WTC11 (cell line): ENCODE results near the gene NTRK2. TPM values are rescaled to one million over a fixed set of nuclear protein-coding genes. Genes with fewer than 3 reads are reported as not detected.
A peak's percentile ranks its signal among the peaks of the same experiment; 100 is the strongest.

Experiments
- ATAC-seq: fragments of 200-7000 bp; cut with Tn5 transposase; 2 replicates; pipeline ENCODE4 v1.10.0; 2021; ENCODE audit warnings: mild to moderate bottlenecking, moderate library complexity
- CTCF ChIA-PET: fragments of 300-600 bp; sonication (Branson Sonifier 250); formaldehyde crosslinking; loops from one replicate; lab custom pipeline; 2021; ENCODE audit warnings: antibody characterized with exemption; lab: Charles Lee
- POLR2A ChIA-PET: fragments of 350-600 bp; sonication (Branson Sonifier 250); formaldehyde crosslinking; loops from one replicate; lab custom pipeline; 2021; ENCODE audit warnings: antibody characterized with exemption; lab: Charles Lee
- DNase-seq: peaks from one replicate; pipeline ENCODE4 v3.0.0; 2021; ENCODE audit warnings: low spot score
- H3K27ac Mint-ChIP-seq: 2 replicates; pipeline ENCODE4 v1.8.0; 2021; ENCODE audit warnings: mixed read lengths
- H3K27me3 Mint-ChIP-seq: 2 replicates; pipeline ENCODE4 v1.8.0; 2021; ENCODE audit warnings: low read depth, mild to moderate bottlenecking, moderate library complexity, mixed read lengths
- H3K36me3 Mint-ChIP-seq: 2 replicates; pipeline ENCODE4 v1.8.0; 2021; ENCODE audit warnings: mixed read lengths
- H3K4me1 Mint-ChIP-seq: 2 replicates; pipeline ENCODE4 v1.8.0; 2022; ENCODE audit warnings: mixed read lengths
- H3K4me3 Mint-ChIP-seq: 2 replicates; pipeline ENCODE4 v1.8.0; 2021; ENCODE audit warnings: mild to moderate bottlenecking, moderate library complexity, mixed read lengths
- H3K9me3 Mint-ChIP-seq: 2 replicates; pipeline ENCODE4 v1.8.0; 2021; ENCODE audit warnings: mixed read lengths
- CREB1 ChIP-seq: sonication (generic); formaldehyde crosslinking; IDR thresholded peaks from 2 replicates; pipeline ENCODE4 v1.8.0; 2023; ENCODE audit warnings: mild to moderate bottlenecking, missing genetic modification reagents
- CREM ChIP-seq: sonication (generic); formaldehyde crosslinking; IDR thresholded peaks from 2 replicates; pipeline ENCODE4 v1.8.1; 2022; ENCODE audit warnings: mild to moderate bottlenecking, missing genetic modification reagents, moderate library complexity
- E2F1 ChIP-seq: sonication (generic); formaldehyde crosslinking; IDR thresholded peaks from 2 replicates; pipeline ENCODE4 v1.8.0; 2022; ENCODE audit warnings: mild to moderate bottlenecking, missing genetic modification reagents
- EMX1 ChIP-seq: fragments of 250-450 bp; sonication (Bioruptor Pico); IDR thresholded peaks from 2 replicates; pipeline ENCODE4 v1.8.0; 2021; ENCODE audit warnings: mild to moderate bottlenecking
- FOXJ3 ChIP-seq: sonication (generic); formaldehyde crosslinking; IDR thresholded peaks from 2 replicates; pipeline ENCODE4 v1.9.0; 2021; ENCODE audit warnings: missing genetic modification reagents, mild to moderate bottlenecking, borderline replicate concordance
- FOXP1 ChIP-seq: sonication (generic); formaldehyde crosslinking; IDR thresholded peaks from 2 replicates; pipeline ENCODE4 v1.8.0; 2022; ENCODE audit warnings: missing genetic modification reagents, mild to moderate bottlenecking, moderate library complexity, borderline replicate concordance
- FOXP4 ChIP-seq: sonication (generic); formaldehyde crosslinking; IDR thresholded peaks from 2 replicates; pipeline ENCODE4 v1.8.0; 2022; ENCODE audit warnings: mild to moderate bottlenecking, missing genetic modification reagents
- GABPB1 ChIP-seq: sonication (generic); formaldehyde crosslinking; IDR thresholded peaks from 2 replicates; pipeline ENCODE4 v1.8.1; 2023; ENCODE audit warnings: mild to moderate bottlenecking, missing genetic modification reagents
- GTF2I ChIP-seq: fragments of 250-450 bp; sonication (Bioruptor Pico); conservative IDR thresholded peaks from 2 replicates; pipeline ENCODE4 v1.4.0; 2021; ENCODE audit warnings: mild to moderate bottlenecking
- IRF2 ChIP-seq: sonication (generic); formaldehyde crosslinking; IDR thresholded peaks from 2 replicates; pipeline ENCODE4 v1.8.0; 2022; ENCODE audit warnings: low read depth, missing genetic modification reagents, borderline replicate concordance
- JAZF1 ChIP-seq: fragments of 250-450 bp; sonication (Bioruptor Pico); IDR thresholded peaks from 2 replicates; pipeline ENCODE4 v1.9.0; 2021; ENCODE audit warnings: moderate library complexity, mild to moderate bottlenecking, inconsistent platforms
- MAX ChIP-seq: sonication (generic); formaldehyde crosslinking; IDR thresholded peaks from 2 replicates; pipeline ENCODE4 v1.8.0; 2022; ENCODE audit warnings: mild to moderate bottlenecking, missing genetic modification reagents
- NFE2L1 ChIP-seq: sonication (generic); formaldehyde crosslinking; IDR thresholded peaks from 2 replicates; pipeline ENCODE4 v1.8.1; 2023; ENCODE audit warnings: missing genetic modification reagents
- NFYB ChIP-seq: sonication (generic); formaldehyde crosslinking; conservative IDR thresholded peaks from 2 replicates; pipeline ENCODE4 v1.8.0; 2022; ENCODE audit warnings: low read depth, missing genetic modification reagents
- PREB ChIP-seq: sonication (generic); formaldehyde crosslinking; IDR thresholded peaks from 2 replicates; pipeline ENCODE4 v1.8.1; 2022; ENCODE audit warnings: mild to moderate bottlenecking, missing genetic modification reagents, moderate library complexity, borderline replicate concordance
- PRRX2 ChIP-seq: fragments of 250-450 bp; sonication (Bioruptor Pico); IDR thresholded peaks from 2 replicates; pipeline ENCODE4 v1.8.0; 2021; ENCODE audit warnings: mild to moderate bottlenecking
- SOX15 ChIP-seq: fragments of 250-450 bp; sonication (Bioruptor Pico); IDR thresholded peaks from 2 replicates; pipeline ENCODE4 v1.9.0; 2021; ENCODE audit warnings: mild to moderate bottlenecking
- SP1 ChIP-seq: sonication (generic); formaldehyde crosslinking; conservative IDR thresholded peaks from 2 replicates; pipeline ENCODE4 v1.8.1; 2022; ENCODE audit warnings: missing genetic modification reagents
- STAT6 ChIP-seq: sonication (generic); formaldehyde crosslinking; conservative IDR thresholded peaks from 2 replicates; pipeline ENCODE4 v1.8.1; 2023; ENCODE audit warnings: mild to moderate bottlenecking, low read depth, missing genetic modification reagents, moderate library complexity
- ZNF317 ChIP-seq: sonication (generic); formaldehyde crosslinking; IDR thresholded peaks from 2 replicates; pipeline ENCODE4 v1.8.1; 2023; ENCODE audit warnings: low read depth, mild to moderate bottlenecking, moderate library complexity, missing genetic modification reagents, borderline replicate concordance
- ZNF396 ChIP-seq: fragments of 250-450 bp; sonication (Bioruptor Pico); IDR thresholded peaks from 2 replicates; pipeline ENCODE4 v1.8.0; 2021; ENCODE audit warnings: mild to moderate bottlenecking, moderate library complexity, borderline replicate concordance
- ZNF512 ChIP-seq: sonication (generic); formaldehyde crosslinking; IDR thresholded peaks from 2 replicates; pipeline ENCODE4 v1.8.1; 2022; ENCODE audit warnings: missing genetic modification reagents, borderline replicate concordance
- total RNA-seq: library from RNA; stranded (reverse); gene quantifications from 3 replicates; pipeline ENCODE4 v1.2.3, GENCODE V29; 2021

Gene NTRK2
- total RNA-seq, 1 experiment from 2014 or later, result 0.02 TPM

GRCh38 chr9:84875193-84875592, 205.7 kb downstream of the NTRK2 start:
- DNase-seq (no peak), ATAC-seq (no peak)
- CTCF ChIA-PET, result no interaction called here
- no peak for TF ChIP-seq NFYB (CRISPR knock-in tag)
- no peak for TF ChIP-seq GABPB1
- no peak overlapping the region for H3K4me3 Mint-ChIP-seq
- H3K36me3 Mint-ChIP-seq, result no peaks in the 10 kb centered on the region
- no peak overlapping the region for H3K27ac Mint-ChIP-seq
- H3K9me3 Mint-ChIP-seq, result no peaks in the 10 kb centered on the region
- no peaks in the 10 kb centered on the region for H3K27me3 Mint-ChIP-seq
- POLR2A ChIA-PET, result no interaction called here
- H3K4me1 Mint-ChIP-seq, result peaks cover 18% of the 10 kb centered on the region

- H3K4me3 Mint-ChIP-seq, result no peak overlapping the region
- no peak for ATAC-seq
- H3K27ac Mint-ChIP-seq, result no peak overlapping the region
- H3K27me3 Mint-ChIP-seq, result no peaks in the 10 kb centered on the region
- H3K9me3 Mint-ChIP-seq, result no peaks in the 10 kb centered on the region
- ChIA-PET CTCF (no interaction called here), POLR2A (no interaction called here)
- peaks cover 6% of the 10 kb centered on the region for H3K4me1 Mint-ChIP-seq
- TF ChIP-seq ZNF396 (CRISPR knock-in tag) (no peak), FOXP1 (CRISPR knock-in tag) (no peak), E2F1 (no peak), JAZF1 (CRISPR knock-in tag) (no peak), IRF2 (CRISPR knock-in tag) (no peak), CREB1 (CRISPR knock-in tag) (no peak), FOXP4 (CRISPR knock-in tag) (no peak), GTF2I (no peak), STAT6 (no peak)
- no peak for DNase-seq
- H3K36me3 Mint-ChIP-seq, result no peaks in the 10 kb centered on the region
Measured at GRCh38 chr9:84879631-84880030, 210.1 kb downstream of the NTRK2 start.

GRCh38 chr9:84880835-84881234, 211.3 kb downstream of the NTRK2 start:
- TF ChIP-seq NFE2L1 (CRISPR knock-in tag) (no peak), PRRX2 (CRISPR knock-in tag) (no peak)
- H3K4me1 Mint-ChIP-seq, result peaks cover 3% of the 10 kb centered on the region; the same call in 1 of the 2 replicates
- no peak for ATAC-seq

GRCh38 chr9:84886866-84887265, 217.3 kb downstream of the NTRK2 start:
- Mint-ChIP-seq H3K9me3 (no peaks in the 10 kb centered on the region), H3K4me1 (peaks cover 9% of the 10 kb centered on the region), H3K27ac (peak overlapping the region; percentile 3; the same call in 1 of the 2 replicates), H3K36me3 (no peaks in the 10 kb centered on the region), H3K27me3 (no peaks in the 10 kb centered on the region), H3K4me3 (no peak overlapping the region)
- ATAC-seq (no peak), DNase-seq (no peak)
- ChIA-PET CTCF (no interaction called here), POLR2A (no interaction called here)
- TF ChIP-seq ZNF317 (CRISPR knock-in tag) (no peak), PRRX2 (CRISPR knock-in tag) (no peak), IRF2 (CRISPR knock-in tag) (no peak), ZNF512 (no peak), MAX (no peak), SOX15 (CRISPR knock-in tag) (no peak), FOXP1 (CRISPR knock-in tag) (no peak), FOXJ3 (CRISPR knock-in tag) (no peak), EMX1 (CRISPR knock-in tag) (no peak), PREB (CRISPR knock-in tag) (no peak), NFYB (CRISPR knock-in tag) (no peak), CREM (CRISPR knock-in tag) (no peak), SP1 (no peak)

More at GRCh38 chr9:84880835-84881234, 211.3 kb downstream of the NTRK2 start:
- no peak overlapping the region for H3K27ac Mint-ChIP-seq
- no peaks in the 10 kb centered on the region for H3K36me3 Mint-ChIP-seq
- H3K27me3 Mint-ChIP-seq, result no peaks in the 10 kb centered on the region
- no peaks in the 10 kb centered on the region for H3K9me3 Mint-ChIP-seq
- no peak for DNase-seq
- ChIA-PET CTCF (no interaction called here), POLR2A (no interaction called here)
- no peak overlapping the region for H3K4me3 Mint-ChIP-seq
